C4-2B (cell line): ENCODE data around the gene MYO1E.

Experiments
- H3K27ac ChIP-seq: fragments of 450-650 bp; 2 replicates; pipeline ENCODE4 v1.5.1; 2017
- ZFX ChIP-seq: fragments of 450-650 bp; IDR thresholded peaks from 2 replicates; pipeline ENCODE4 v1.6.1; 2017
- TF ChIP-seq, protein P1 (sequence below): fragments of 450-650 bp; conservative IDR thresholded peaks from 2 replicates; pipeline ENCODE4 v1.5.1; 2017; ENCODE audit warnings: mild to moderate bottlenecking

MYO1E gene

GRCh38 chr15:59329570-59330350 lies 42.9 kb downstream of the MYO1E start:
- TF ChIP-seq, protein P1, sequence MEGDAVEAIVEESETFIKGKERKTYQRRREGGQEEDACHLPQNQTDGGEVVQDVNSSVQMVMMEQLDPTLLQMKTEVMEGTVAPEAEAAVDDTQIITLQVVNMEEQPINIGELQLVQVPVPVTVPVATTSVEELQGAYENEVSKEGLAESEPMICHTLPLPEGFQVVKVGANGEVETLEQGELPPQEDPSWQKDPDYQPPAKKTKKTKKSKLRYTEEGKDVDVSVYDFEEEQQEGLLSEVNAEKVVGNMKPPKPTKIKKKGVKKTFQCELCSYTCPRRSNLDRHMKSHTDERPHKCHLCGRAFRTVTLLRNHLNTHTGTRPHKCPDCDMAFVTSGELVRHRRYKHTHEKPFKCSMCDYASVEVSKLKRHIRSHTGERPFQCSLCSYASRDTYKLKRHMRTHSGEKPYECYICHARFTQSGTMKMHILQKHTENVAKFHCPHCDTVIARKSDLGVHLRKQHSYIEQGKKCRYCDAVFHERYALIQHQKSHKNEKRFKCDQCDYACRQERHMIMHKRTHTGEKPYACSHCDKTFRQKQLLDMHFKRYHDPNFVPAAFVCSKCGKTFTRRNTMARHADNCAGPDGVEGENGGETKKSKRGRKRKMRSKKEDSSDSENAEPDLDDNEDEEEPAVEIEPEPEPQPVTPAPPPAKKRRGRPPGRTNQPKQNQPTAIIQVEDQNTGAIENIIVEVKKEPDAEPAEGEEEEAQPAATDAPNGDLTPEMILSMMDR: no peak
- TF ChIP-seq ZFX: no peak
- H3K27ac ChIP-seq: no peak overlapping the region

GRCh38 chr15:59329091-59329490 lies 43.6 kb downstream of the MYO1E start:
- H3K27ac ChIP-seq: no peak overlapping the region
- TF ChIP-seq ZFX: no peak
- TF ChIP-seq, protein P1: no peak

DNA sequence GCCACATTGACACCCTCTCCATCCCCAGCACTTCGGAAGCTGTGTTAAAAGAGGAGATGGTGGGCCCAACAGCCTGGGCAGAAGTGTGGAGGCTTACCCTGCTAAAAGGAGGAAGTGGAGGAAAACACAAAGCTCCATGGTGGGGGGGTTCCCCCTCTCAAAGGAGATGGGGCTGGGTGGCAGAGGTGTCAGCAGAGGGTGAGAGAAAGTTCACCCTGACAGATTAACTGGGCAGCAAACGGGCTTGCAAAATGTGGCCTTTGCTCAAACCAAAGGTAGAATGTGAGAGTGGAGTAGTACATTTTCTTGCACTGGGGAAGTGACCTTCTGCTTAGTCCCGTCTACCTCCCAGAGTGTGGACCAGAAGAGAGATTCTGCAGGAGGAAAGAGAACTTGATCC lies 44.7 kb downstream of the MYO1E start:
- H3K27ac ChIP-seq: no peak overlapping the region
- TF ChIP-seq, protein P1: no peak
- no peak for TF ChIP-seq ZFX

DNA sequence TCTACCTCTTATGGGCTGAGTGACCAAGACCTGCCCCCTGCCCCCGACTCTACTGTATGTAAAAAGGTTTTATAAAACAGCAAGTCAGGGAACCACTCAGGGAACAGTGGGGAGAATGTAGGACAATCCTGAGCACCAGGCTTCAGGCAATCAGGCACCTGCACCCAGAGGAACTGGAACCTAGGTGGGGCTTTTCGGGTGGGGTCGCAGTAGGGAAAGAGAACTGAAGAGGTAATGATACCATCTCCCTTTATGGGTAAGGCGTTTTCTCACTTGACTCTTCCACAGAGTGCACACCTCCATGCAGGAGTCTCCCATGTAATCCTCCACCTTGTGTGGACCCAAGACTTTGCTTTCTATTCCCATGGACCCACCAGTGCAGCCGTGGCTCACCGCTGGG lies 45.8 kb downstream of the MYO1E start:
- no peak for TF ChIP-seq ZFX
- TF ChIP-seq, protein P1: no peak
- no peak overlapping the region for H3K27ac ChIP-seq

DNA sequence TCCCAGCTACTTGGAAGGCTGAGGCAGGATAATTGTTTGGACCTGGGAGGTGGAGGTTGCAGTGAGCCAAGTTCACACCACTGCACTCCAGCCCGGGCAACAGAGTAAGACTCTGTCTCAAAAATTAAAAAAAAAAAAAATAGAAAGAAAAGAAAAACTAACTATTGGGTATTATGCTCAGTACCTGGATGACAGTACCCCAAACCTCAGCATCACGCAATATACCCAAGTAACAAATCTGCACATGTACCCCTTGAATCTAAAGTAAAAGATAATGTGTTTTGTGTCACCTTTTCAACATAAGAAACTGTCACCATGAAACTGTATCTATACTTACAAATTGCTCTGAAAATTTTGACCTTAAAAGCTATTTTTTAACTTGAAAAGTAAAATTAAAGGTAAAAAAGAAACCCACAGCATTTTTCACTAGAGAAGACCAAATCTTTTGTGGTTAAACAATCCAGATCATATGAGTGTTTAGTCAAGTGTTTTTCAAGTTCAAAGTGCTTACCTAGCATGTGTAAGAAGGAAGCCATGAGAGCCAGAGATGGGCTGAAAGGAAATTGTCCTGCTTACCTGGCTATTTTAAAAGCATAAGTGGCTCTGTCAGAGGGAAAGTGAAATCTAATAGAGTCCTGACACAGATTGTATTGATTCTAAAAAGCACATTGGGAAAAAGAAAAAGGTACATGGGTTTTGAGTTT lies 50.5 kb downstream of the MYO1E start:
- no peak for TF ChIP-seq ZFX
- TF ChIP-seq, protein P1: no peak
- H3K27ac ChIP-seq: no peak overlapping the region

DNA sequence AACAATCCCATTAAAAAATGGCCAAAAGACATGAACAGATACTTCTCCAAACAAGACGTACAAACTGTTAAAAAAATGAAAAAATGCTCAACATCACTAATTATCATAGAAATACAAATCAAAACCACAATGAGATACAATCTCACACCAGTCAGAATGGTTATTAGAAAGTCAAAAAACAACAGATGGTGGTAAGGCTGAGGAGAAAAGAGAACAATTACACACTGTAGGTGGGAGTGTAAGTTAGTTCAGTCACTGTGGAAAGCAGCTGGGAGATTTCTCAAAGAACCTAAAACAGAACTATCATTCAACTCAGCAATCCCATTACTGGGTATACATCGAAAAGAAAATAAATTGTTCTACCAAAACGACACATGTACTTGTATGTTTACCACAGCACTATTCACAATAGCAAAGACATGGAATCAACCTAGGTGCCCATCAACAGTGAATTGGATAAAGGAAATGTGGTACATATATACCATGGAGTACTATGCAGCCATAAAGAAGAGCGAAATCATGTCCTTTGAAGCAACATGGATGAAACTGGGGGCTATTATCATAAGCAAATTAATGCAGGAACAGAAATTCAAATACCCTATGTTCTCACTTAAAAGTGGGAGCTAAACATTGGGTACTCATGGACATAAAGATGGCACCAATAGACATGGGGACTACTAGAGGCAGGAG lies 51.5 kb downstream of the MYO1E start:
- TF ChIP-seq, protein P1: no peak
- TF ChIP-seq ZFX: no peak

GRCh38 chr15:59317211-59317610 lies 55.5 kb downstream of the MYO1E start:
- no peak for TF ChIP-seq ZFX
- TF ChIP-seq, protein P1: no peak
- no peak overlapping the region for H3K27ac ChIP-seq

More for the DNA sequence above, 51.5 kb downstream of the MYO1E start:
- H3K27ac ChIP-seq: no peak overlapping the region
